Tibial artery (tissue), 4 donors: ENCODE measurements around the gene CDK4.

Source experiments
- DNase-seq, 2 donors: peaks; one replicate each; pipeline ENCODE4 v3.0.0-alpha.2; 2019
- H3K27ac ChIP-seq, 2 donors: fragments of 200-600 bp; sonication (generic) in 1 of 2; 1 replicate in 1 of 2; 2 replicates in 1 of 2; pipeline ENCODE4 v1.5.1; 2018 to 2019; ENCODE audit warnings: mild to moderate bottlenecking in 1 of 2
- H3K27me3 ChIP-seq, 2 donors: fragments of 200-600 bp; sonication (generic) in 1 of 2; one replicate each; pipeline versions ENCODE4 v1.5.1 to v1.6.0; 2016 to 2019
- H3K36me3 ChIP-seq, 3 donors: fragments of 200-600 bp; sonication (generic) in 2 of 3; one replicate each; pipeline ENCODE4 v1.5.1; 2016 to 2019; ENCODE audit warnings: mild to moderate bottlenecking in 2 of 3
- H3K4me1 ChIP-seq, 4 donors: fragments of 200-600 bp; sonication (generic) in 2 of 4; 1 replicate in 3 of 4; 2 replicates in 1 of 4; pipeline ENCODE4 v1.5.1; 2016 to 2019
- H3K4me3 ChIP-seq, 2 donors: fragments of 200-600 bp; sonication (generic) in 1 of 2; 1 replicate in 1 of 2; 2 replicates in 1 of 2; pipeline ENCODE4 v1.5.1; 2018 to 2019; ENCODE audit warnings: mild to moderate bottlenecking in 2 of 2
- H3K9me3 ChIP-seq, 3 donors: fragments of 200-600 bp; sonication (generic) in 1 of 3; one replicate each; pipeline ENCODE4 v1.5.1; 2016 to 2019
- CTCF ChIP-seq, 2 experiments: fragments of 200-600 bp in 1 of 2; fragments of 450-650 bp in 1 of 2; IDR thresholded peaks; one replicate each; pipeline ENCODE4 v1.5.1; 2017 to 2019; ENCODE audit warnings: antibody characterized with exemption in 2 of 2, mild to moderate bottlenecking in 1 of 2, moderate library complexity in 1 of 2
- intact Hi-C: fragments of 100-400 bp; cut with DNase I; formaldehyde crosslinking; loops from one replicate; pipeline ENCODE4 v1.15.0; 2023; ENCODE audit warnings: low total_unique reads

Gene CDK4

GRCh38 chr12:57713209-57713608, 38.9 kb downstream of the CDK4 start:
- TF ChIP-seq CTCF (IDR thresholded peaks at IDR 0.05), result no peak
- Histone ChIP-seq H3K4me1 (no peaks in the 10 kb centered on the region), H3K27me3 (no peaks in the 10 kb centered on the region), H3K27ac (no peak overlapping the region), H3K9me3 (no peaks in the 10 kb centered on the region), H3K36me3 (peaks cover 38 to 76% (median 40%) of the 10 kb centered on the region in 3 donors), H3K4me3 (no peak overlapping the region)
- no peak for DNase-seq
- intact Hi-C loops, result no loop called here

GRCh38 chr12:57712701-57713100, 39.4 kb downstream of the CDK4 start:
- intact Hi-C loops, result no loop called here
- no peak for DNase-seq
- Histone ChIP-seq H3K9me3 (no peaks in the 10 kb centered on the region), H3K4me3 (no peak overlapping the region), H3K27ac (no peak overlapping the region), H3K36me3 (peaks cover 33 to 76% (median 35%) of the 10 kb centered on the region in 3 donors), H3K4me1 (no peaks in the 10 kb centered on the region), H3K27me3 (no peaks in the 10 kb centered on the region)
- no peak for TF ChIP-seq CTCF (IDR thresholded peaks at IDR 0.05)

- H3K4me3 ChIP-seq, result no peak overlapping the region
- H3K27ac ChIP-seq, result no peak overlapping the region
- H3K9me3 ChIP-seq, result peaks cover 0 to 5% (median 0%) of the 10 kb centered on the region in 3 donors
- intact Hi-C loops, result no loop called here
- DNase-seq, result no peak
- H3K4me1 ChIP-seq, result no peaks in the 10 kb centered on the region
- H3K36me3 ChIP-seq, result peaks cover 33 to 65% (median 36%) of the 10 kb centered on the region in 3 donors
- TF ChIP-seq CTCF (IDR thresholded peaks at IDR 0.05), result no peak
- no peaks in the 10 kb centered on the region for H3K27me3 ChIP-seq
Measured at GRCh38 chr12:57708296-57708695, 43.8 kb downstream of the CDK4 start.

GRCh38 chr12:57707250-57707649, 44.9 kb downstream of the CDK4 start:
- intact Hi-C loops, result no loop called here
- no peak for TF ChIP-seq CTCF (IDR thresholded peaks at IDR 0.05)
- H3K4me1 ChIP-seq, result no peaks in the 10 kb centered on the region
- H3K36me3 ChIP-seq, result peaks cover 42 to 67% (median 46%) of the 10 kb centered on the region in 3 donors
- no peak for DNase-seq
- no peak overlapping the region for H3K27ac ChIP-seq
- H3K9me3 ChIP-seq, result peaks cover 0 to 5% (median 0%) of the 10 kb centered on the region in 3 donors
- H3K27me3 ChIP-seq, result no peaks in the 10 kb centered on the region
- H3K4me3 ChIP-seq, result no peak overlapping the region

GRCh38 chr12:57700317-57700716, 51.8 kb downstream of the CDK4 start:
- Histone ChIP-seq H3K27me3 (no peaks in the 10 kb centered on the region), H3K4me1 (peaks cover 0 to 2% (median 0%) of the 10 kb centered on the region in 4 donors), H3K36me3 (peaks cover 38 to 68% (median 51%) of the 10 kb centered on the region in 3 donors), H3K27ac (no peak overlapping the region), H3K4me3 (no peak overlapping the region), H3K9me3 (peaks cover 0 to 5% (median 0%) of the 10 kb centered on the region in 3 donors)
- TF ChIP-seq CTCF (IDR thresholded peaks at IDR 0.05), result no peak
- intact Hi-C loops, result no loop called here
- DNase-seq, result no peak

- TF ChIP-seq CTCF (IDR thresholded peaks at IDR 0.05), result no peak
- intact Hi-C loops, result no loop called here
- peaks cover 0 to 13% (median 8%) of the 10 kb centered on the region in 4 donors for H3K4me1 ChIP-seq
- peaks cover 28 to 58% (median 41%) of the 10 kb centered on the region in 3 donors for H3K36me3 ChIP-seq
- H3K27ac ChIP-seq, result no peak overlapping the region
- no peaks in the 10 kb centered on the region for H3K9me3 ChIP-seq
- no peaks in the 10 kb centered on the region for H3K27me3 ChIP-seq
- DNase-seq, result no peak
- H3K4me3 ChIP-seq, result no peak overlapping the region
Measured at GRCh38 chr12:57698414-57698813, 53.7 kb downstream of the CDK4 start.
